ENCODE data around the gene LINGO4. TPM values are rescaled to one million over a fixed set of nuclear protein-coding genes. Genes with fewer than 3 reads are reported as not detected.

The LINGO4 gene
- total RNA-seq, 2 experiments from 2014 or later: not detected

- peak overlapping the region; percentile 83 for H3K4me3 Mint-ChIP-seq
- peaks cover 58% of the 10 kb centered on the region for H3K4me1 Mint-ChIP-seq (ENCODE audit: low read depth)
- DNase-seq: peak; percentile 74
- CTCF ChIA-PET: interaction anchor here (0.6 to 3.0 kb wide), 20 partner anchors 10 to 393 kb away, joined by 3 to 29 read pairs (median 5); partner anchors contain the start of genes CELF3 and MRPL9
- no peaks in the 10 kb centered on the region for H3K9me3 Mint-ChIP-seq
- H3K27ac Mint-ChIP-seq: peak overlapping the region; percentile 92
- no peak for TF ChIP-seq CTCF (IDR thresholded peaks at IDR 0.05)
- POLR2A ChIA-PET: interaction anchor here (0.6 to 2.1 kb wide), 5 partner anchors 11 to 74 kb away, joined by 3 to 5 read pairs (median 4); partner anchors contain the start of genes MRPL9 and THEM4
- peaks cover 8% of the 10 kb centered on the region for H3K36me3 Mint-ChIP-seq (ENCODE audit: low read depth)
- intact Hi-C loops (cut with micrococcal nuclease): loop anchor here (5.0 to 10.0 kb wide), 2 partner anchors 75 to 242 kb away; partner anchors contain the start of gene MRPL9
- ATAC-seq: peak; percentile 55
- H3K27me3 Mint-ChIP-seq: no peaks in the 10 kb centered on the region
Observed at GRCh38 chr1:151837197-151837596, 32.0 kb upstream of the LINGO4 start.

GRCh38 chr1:151835596-151835995, 30.4 kb upstream of the LINGO4 start:
- H3K27ac Mint-ChIP-seq: no peak overlapping the region
- no peak overlapping the region for H3K4me3 Mint-ChIP-seq
- H3K36me3 Mint-ChIP-seq (ENCODE audit: low read depth): peaks cover 2% of the 10 kb centered on the region
- no peak for ATAC-seq
- CTCF ChIA-PET: interaction anchor here (0.7 to 3.0 kb wide), 21 partner anchors 8 to 391 kb away, joined by 3 to 29 read pairs (median 5); partner anchors contain the start of gene MRPL9
- intact Hi-C loops (cut with micrococcal nuclease): loop anchor here (5.0 to 10.0 kb wide), 2 partner anchors 73 to 241 kb away; partner anchors contain the start of gene MRPL9
- H3K9me3 Mint-ChIP-seq: no peaks in the 10 kb centered on the region
- POLR2A ChIA-PET: no interaction called here
- no peak for DNase-seq
- no peaks in the 10 kb centered on the region for H3K27me3 Mint-ChIP-seq
- no peak for TF ChIP-seq CTCF (IDR thresholded peaks at IDR 0.05)
- peaks cover 63% of the 10 kb centered on the region for H3K4me1 Mint-ChIP-seq (ENCODE audit: low read depth)

GRCh38 chr1:151834239-151834638, 29.0 kb upstream of the LINGO4 start:
- H3K4me3 Mint-ChIP-seq: no peak overlapping the region
- H3K36me3 Mint-ChIP-seq (ENCODE audit: low read depth): no peaks in the 10 kb centered on the region
- CTCF ChIA-PET: interaction anchor here (0.8 to 1.7 kb wide), 7 partner anchors 8 to 493 kb away, joined by 3 to 9 read pairs (median 3); partner anchors contain the start of gene TDRKH
- intact Hi-C loops (cut with micrococcal nuclease): loop anchor here (10.0 kb wide), 1 partner anchor 239 kb away; no protein-coding TSS in a partner anchor
- TF ChIP-seq CTCF (IDR thresholded peaks at IDR 0.05): no peak
- DNase-seq (peak; percentile 28), ATAC-seq (no peak)
- H3K27me3 Mint-ChIP-seq: no peaks in the 10 kb centered on the region
- H3K4me1 Mint-ChIP-seq (ENCODE audit: low read depth): peaks cover 66% of the 10 kb centered on the region
- H3K27ac Mint-ChIP-seq: no peak overlapping the region
- POLR2A ChIA-PET: interaction anchor here (1.5 to 1.6 kb wide), 2 partner anchors 12 to 78 kb away, joined by 3 read pairs; no protein-coding TSS in a partner anchor
- no peaks in the 10 kb centered on the region for H3K9me3 Mint-ChIP-seq

GRCh38 chr1:151833172-151833900, 28.1 kb upstream of the LINGO4 start:
- Mint-ChIP-seq H3K27ac (no peak overlapping the region), H3K4me1 (ENCODE audit: low read depth) (peaks cover 75% of the 10 kb centered on the region), H3K36me3 (ENCODE audit: low read depth) (no peaks in the 10 kb centered on the region), H3K9me3 (no peaks in the 10 kb centered on the region), H3K27me3 (no peaks in the 10 kb centered on the region), H3K4me3 (no peak overlapping the region)
- intact Hi-C loops (cut with micrococcal nuclease): loop anchor here (10.0 kb wide), 1 partner anchor 239 kb away; no protein-coding TSS in a partner anchor
- peak; percentile 30 for DNase-seq
- no peak for ATAC-seq
- POLR2A ChIA-PET: interaction anchor here (0.8 to 1.6 kb wide), 3 partner anchors 11 to 77 kb away, joined by 3 read pairs; partner anchors contain the start of gene TDRKH
- CTCF ChIA-PET: no interaction called here
- no peak for TF ChIP-seq CTCF (IDR thresholded peaks at IDR 0.05)

Data from activated CD8-positive, alpha-beta T cell treated with anti-CD3 and anti-CD28 coated beads for 36 hours (primary cell).